Thymus (tissue), 11 donors: ENCODE data around the gene CPNE6. TPM values are rescaled to one million over a fixed set of nuclear protein-coding genes. Genes with fewer than 3 reads are reported as not detected.
A peak's percentile ranks its signal among the peaks of the same experiment; 100 is the strongest.

Source experiments
- DNase-seq, 9 donors: peaks; one replicate each; pipeline ENCODE4 v3.0.0-alpha.2; 2013; ENCODE audit warnings: low spot score in 9 of 9, low read depth in 6 of 9, missing footprints in 1 of 9
- H3K27ac ChIP-seq, 2 donors: one replicate each; pipeline ENCODE4 v1.5.1; 2013; ENCODE audit warnings: control low read depth in 1 of 2, low read depth in 1 of 2, low read length in 1 of 2, mild to moderate bottlenecking in 1 of 2, moderate library complexity in 1 of 2
- H3K27me3 ChIP-seq, 2 donors: one replicate each; pipeline ENCODE4 v1.5.1; 2013; ENCODE audit warnings: low read length in 1 of 2; ENCODE audit not compliant: control insufficient read depth in 2 of 2, insufficient read depth in 1 of 2
- H3K36me3 ChIP-seq, 2 donors: one replicate each; pipeline ENCODE4 v1.5.1; 2013; ENCODE audit warnings: low read length in 1 of 2, mild to moderate bottlenecking in 1 of 2, moderate library complexity in 1 of 2; ENCODE audit not compliant: control insufficient read depth in 2 of 2, insufficient read depth in 2 of 2
- H3K4me1 ChIP-seq, 2 donors: one replicate each; pipeline ENCODE4 v1.5.1; 2013; ENCODE audit warnings: low read length in 2 of 2; ENCODE audit not compliant: control insufficient read depth in 2 of 2, insufficient read depth in 2 of 2
- H3K4me3 ChIP-seq, 2 donors: one replicate each; pipeline ENCODE4 v1.5.1; 2013; ENCODE audit warnings: low read length in 2 of 2, control low read depth in 1 of 2, mild to moderate bottlenecking in 1 of 2
- H3K9me3 ChIP-seq, 2 donors: one replicate each; pipeline ENCODE4 v1.5.1; 2013; ENCODE audit warnings: low read length in 1 of 2, mild to moderate bottlenecking in 1 of 2; ENCODE audit not compliant: control insufficient read depth in 2 of 2, insufficient read depth in 1 of 2
- WGBS: extraction: QIAGEN DNeasy Blood & Tissue Kit; methylation state at CpG from one replicate; pipeline ENCODE4 v1.1.7; 2013; 5-methylcytosine and 5-hydroxymethylcytosine counted together
- polyA plus RNA-seq: library from polyadenylated mRNA; stranded (reverse); fragments of 200-250 nt; gene quantifications from one replicate; pipeline ENCODE4 v1.2.3, GENCODE V29; 2013
- total RNA-seq: library from RNA; stranded (reverse); fragments of 120-200 nt; gene quantifications from one replicate; pipeline ENCODE4 v1.2.4, GENCODE V29; 2013
- donor health status: healthy.

The CPNE6 gene
- total and polyA plus RNA-seq, 2 donors, result 0.05 to 0.34 TPM

DNA sequence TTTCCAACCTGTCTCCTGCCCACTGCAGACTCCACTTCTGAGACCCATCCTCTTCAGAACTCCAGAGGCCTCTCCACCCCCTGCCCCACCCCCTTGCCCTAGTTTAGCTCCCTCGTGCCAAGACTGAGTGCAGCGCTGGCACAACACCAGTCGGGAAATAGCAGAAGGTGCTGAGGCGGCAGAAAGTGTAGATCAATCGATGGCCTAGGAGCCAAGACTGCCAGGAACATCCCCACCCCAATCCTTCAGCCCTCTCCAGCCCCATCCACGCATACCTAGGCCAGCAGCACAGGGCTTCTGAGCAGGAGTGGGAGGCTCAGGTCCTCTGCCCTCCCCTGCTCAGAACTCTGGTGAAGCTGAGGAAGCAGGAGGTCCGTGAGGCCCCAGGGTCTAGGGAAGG is 1.1 kb downstream of the CPNE6 start:
- peaks cover 0 to 8% of the 10 kb centered on the region in 2 donors for H3K27me3 ChIP-seq
- no peaks in the 10 kb centered on the region for H3K36me3 ChIP-seq
- H3K4me3 ChIP-seq, result no peak overlapping the region
- H3K27ac ChIP-seq, result no peak overlapping the region
- no peaks in the 10 kb centered on the region for H3K9me3 ChIP-seq
- peaks cover 0 to 5% of the 10 kb centered on the region in 2 donors for H3K4me1 ChIP-seq
- no peak for DNase-seq
- 91% methylated on average over 7 of the region's 7 CpGs for WGBS

DNA sequence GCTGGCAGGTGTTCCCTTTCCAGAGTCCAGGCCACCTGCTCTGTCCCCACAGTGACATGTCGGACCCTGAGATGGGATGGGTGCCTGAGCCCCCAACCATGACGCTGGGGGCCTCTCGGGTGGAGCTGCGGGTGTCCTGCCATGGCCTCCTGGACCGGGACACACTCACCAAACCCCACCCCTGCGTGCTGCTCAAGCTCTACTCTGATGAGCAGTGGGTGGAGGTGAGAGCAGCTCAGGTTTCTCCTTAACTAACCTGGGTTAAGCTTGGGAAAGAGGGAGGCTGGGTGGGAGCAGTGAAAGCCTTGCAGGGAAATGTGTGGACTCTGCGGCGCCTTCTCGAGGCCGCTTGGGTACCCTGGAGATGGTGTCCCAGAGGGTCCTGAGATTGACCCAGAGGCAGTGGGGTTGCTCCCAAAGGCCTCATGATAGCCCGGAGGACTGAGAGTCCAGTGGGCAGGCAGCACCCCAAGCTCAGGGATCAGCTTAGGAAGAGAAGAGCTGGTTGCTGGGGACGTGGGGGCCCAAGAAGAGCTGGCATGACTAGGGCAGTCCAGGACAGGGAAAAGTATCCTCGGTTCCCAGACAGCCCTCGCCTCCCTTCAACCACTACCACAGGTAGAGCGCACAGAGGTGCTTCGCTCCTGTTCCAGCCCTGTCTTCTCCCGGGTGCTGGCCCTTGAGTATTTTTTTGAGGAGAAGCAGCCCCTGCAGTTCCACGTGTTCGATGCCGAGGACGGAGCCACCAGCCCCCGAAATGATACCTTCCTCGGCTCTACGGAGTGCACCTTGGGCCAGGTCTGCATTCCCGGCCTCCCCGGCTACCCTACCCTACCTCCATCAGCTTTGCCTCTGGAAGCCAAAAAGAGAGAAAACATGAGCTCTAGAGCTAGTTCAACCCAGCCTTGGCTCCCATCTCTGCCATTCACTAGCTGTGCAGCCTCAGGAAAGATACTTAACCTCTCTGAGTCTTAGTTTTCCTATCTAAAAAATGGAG is 1.8 kb downstream of the CPNE6 start:
- Histone ChIP-seq H3K36me3 (no peaks in the 10 kb centered on the region), H3K4me3 (no peak overlapping the region), H3K27ac (no peak overlapping the region), H3K27me3 (peaks cover 0 to 8% of the 10 kb centered on the region in 2 donors), H3K4me1 (peaks cover 0 to 11% of the 10 kb centered on the region in 2 donors), H3K9me3 (no peaks in the 10 kb centered on the region)
- 95% methylated on average over 26 of the region's 26 CpGs for WGBS
- DNase-seq, result no peak

DNA sequence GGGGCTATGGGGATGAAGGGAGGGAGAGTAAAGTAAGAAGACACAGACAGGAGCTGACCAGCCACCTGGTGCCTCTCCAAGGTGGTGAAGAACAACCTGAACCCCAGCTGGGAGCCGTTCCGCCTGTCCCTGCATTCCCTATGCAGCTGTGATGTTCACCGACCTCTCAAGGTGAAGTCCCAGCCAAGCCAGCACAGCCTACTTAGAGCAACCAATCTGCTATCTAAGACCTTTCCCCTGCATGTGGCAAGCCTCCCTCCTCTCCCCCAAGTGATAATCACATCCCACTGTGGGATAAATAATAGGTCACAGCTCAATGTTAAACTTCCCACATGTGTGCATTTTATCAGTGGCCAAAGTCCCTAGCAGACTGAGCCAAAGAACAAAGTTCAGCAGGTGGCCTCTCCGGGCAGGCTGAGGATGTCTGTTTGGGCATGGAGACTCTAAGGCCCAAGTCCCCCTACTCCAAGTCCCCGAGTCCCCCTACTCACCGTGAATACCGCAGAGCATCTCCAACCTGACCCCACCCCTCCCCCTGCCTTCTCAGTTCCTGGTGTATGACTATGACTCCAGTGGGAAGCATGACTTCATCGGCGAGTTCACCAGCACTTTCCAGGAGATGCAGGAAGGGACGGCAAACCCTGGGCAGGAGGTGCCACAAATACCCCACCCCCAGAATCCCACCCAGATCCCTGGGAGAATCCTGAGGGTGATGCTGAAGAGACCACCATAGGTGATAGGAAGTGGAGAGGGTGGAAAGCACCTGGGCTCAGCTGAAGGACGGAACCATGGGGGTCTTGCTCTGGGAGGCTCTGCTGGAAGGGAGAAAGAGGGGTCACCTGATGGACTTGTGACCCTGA is 3.5 kb downstream of the CPNE6 start:
- H3K4me3 ChIP-seq, result no peak overlapping the region
- WGBS, result 93% methylated on average over 11 of the region's 11 CpGs
- DNase-seq, result no peak
- H3K27me3 ChIP-seq, result peaks cover 0 to 4% of the 10 kb centered on the region in 2 donors
- H3K27ac ChIP-seq, result no peak overlapping the region
- no peaks in the 10 kb centered on the region for H3K9me3 ChIP-seq
- no peaks in the 10 kb centered on the region for H3K36me3 ChIP-seq
- peaks cover 0 to 20% of the 10 kb centered on the region in 2 donors for H3K4me1 ChIP-seq

DNA sequence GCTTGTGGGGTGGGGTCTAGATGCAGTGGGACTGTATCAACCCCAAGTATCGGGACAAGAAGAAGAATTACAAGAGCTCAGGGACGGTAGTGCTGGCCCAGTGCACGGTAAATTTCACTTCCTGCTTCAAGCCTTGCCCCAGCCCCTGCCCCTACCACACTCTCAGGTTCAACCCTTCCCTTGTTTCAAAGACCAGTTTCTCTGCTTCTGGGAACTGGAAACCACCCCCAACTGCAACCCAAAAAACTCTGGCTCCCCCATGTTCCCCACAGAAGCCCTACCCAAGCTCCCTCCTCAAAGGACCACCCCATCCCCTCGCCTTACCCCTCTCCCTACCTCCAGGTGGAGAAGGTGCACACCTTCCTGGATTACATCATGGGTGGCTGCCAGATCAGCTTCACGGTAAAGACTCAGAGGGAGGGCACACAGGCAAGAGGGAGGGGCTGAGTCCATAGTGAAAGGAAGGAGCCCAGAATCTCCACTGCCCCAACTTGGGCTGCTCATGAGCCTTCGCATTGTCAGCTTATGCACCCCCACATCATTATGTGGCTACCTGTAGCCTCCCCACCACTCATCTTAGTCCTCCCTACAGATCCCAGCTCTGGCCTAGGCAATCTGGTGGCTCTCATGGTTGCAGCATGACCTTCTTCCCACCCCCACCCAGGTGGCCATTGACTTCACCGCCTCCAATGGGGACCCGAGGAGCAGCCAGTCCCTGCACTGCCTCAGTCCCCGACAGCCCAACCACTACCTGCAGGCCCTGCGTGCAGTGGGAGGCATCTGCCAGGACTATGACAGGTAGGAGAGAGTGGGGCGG is 4.3 kb downstream of the CPNE6 start:
- peaks cover 3 to 28% of the 10 kb centered on the region in 2 donors for H3K4me1 ChIP-seq
- H3K4me3 ChIP-seq, result no peak overlapping the region
- WGBS, result 86% methylated on average over 11 of the region's 11 CpGs
- H3K9me3 ChIP-seq, result no peaks in the 10 kb centered on the region
- no peak for DNase-seq
- H3K36me3 ChIP-seq, result no peaks in the 10 kb centered on the region
- H3K27ac ChIP-seq, result no peak overlapping the region
- H3K27me3 ChIP-seq, result peaks cover 0 to 7% of the 10 kb centered on the region in 2 donors

DNA sequence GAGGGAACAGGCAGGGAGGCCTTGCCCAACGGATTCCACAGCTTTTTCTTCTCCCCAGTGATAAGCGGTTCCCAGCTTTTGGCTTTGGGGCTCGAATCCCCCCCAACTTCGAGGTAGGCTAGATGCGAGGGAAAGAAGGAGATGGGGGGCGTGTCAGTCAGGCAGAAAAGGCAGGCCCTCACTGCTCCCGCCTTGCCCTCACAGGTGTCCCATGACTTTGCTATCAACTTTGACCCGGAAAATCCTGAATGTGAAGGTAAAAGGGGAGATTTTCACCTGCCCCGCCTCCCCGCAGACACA is 4.9 kb downstream of the CPNE6 start:
- no peak for DNase-seq
- WGBS, result 95% methylated on average over 10 of the region's 10 CpGs

DNA sequence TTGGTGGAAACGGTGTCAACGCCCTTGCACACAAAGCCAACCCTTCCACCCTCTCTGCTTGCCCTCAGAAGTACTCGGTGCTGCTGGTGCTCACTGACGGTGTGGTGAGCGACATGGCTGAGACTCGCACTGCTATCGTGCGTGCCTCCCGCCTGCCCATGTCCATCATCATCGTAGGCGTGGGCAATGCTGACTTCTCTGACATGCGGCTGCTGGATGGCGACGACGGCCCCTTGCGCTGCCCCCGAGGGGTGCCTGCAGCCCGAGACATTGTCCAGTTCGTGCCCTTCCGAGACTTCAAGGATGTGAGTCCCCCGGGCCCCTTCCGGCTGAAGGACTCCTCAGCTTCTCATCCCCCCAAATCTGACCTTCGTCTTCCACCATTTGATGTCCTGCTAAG is 5.7 kb downstream of the CPNE6 start:
- Histone ChIP-seq H3K9me3 (peaks cover 0 to 3% of the 10 kb centered on the region in 2 donors), H3K4me1 (peaks cover 5 to 37% of the 10 kb centered on the region in 2 donors), H3K36me3 (no peaks in the 10 kb centered on the region), H3K27ac (no peak overlapping the region), H3K4me3 (no peak overlapping the region), H3K27me3 (peaks cover 0 to 17% of the 10 kb centered on the region in 2 donors)
- 97% methylated on average over 23 of the region's 23 CpGs for WGBS
- no peak for DNase-seq

More for the DNA sequence above, 4.9 kb downstream of the CPNE6 start:
- no peak overlapping the region for H3K4me3 ChIP-seq
- peaks cover 0 to 11% of the 10 kb centered on the region in 2 donors for H3K27me3 ChIP-seq
- no peak overlapping the region for H3K27ac ChIP-seq
- H3K4me1 ChIP-seq, result peaks cover 5 to 31% of the 10 kb centered on the region in 2 donors
- peaks cover 0 to 3% of the 10 kb centered on the region in 2 donors for H3K9me3 ChIP-seq
- H3K36me3 ChIP-seq, result no peaks in the 10 kb centered on the region

DNA sequence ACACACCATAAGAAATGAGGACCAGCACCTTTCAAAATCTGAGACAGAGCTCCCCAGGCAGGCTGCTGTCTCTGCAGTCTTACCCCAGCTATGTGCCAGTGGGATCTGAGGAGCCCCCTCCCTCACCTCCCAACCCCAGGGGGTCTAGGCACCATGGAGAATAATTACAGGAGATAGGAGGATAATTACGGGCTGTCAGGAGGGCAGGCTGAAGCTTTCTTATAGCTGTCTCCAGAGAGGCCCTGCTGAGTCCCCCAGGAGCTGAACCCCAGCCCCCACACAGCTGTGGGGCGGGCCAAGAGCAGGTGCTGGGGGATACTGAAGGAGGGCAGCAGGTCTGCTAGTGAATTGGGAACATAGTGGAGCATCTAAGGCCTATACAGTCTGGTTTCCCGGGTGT is 6.8 kb downstream of the CPNE6 start:
- WGBS, result 87% methylated on average over 3 of the region's 3 CpGs
- H3K36me3 ChIP-seq, result no peaks in the 10 kb centered on the region
- peaks cover 0 to 3% of the 10 kb centered on the region in 2 donors for H3K9me3 ChIP-seq

DNA sequence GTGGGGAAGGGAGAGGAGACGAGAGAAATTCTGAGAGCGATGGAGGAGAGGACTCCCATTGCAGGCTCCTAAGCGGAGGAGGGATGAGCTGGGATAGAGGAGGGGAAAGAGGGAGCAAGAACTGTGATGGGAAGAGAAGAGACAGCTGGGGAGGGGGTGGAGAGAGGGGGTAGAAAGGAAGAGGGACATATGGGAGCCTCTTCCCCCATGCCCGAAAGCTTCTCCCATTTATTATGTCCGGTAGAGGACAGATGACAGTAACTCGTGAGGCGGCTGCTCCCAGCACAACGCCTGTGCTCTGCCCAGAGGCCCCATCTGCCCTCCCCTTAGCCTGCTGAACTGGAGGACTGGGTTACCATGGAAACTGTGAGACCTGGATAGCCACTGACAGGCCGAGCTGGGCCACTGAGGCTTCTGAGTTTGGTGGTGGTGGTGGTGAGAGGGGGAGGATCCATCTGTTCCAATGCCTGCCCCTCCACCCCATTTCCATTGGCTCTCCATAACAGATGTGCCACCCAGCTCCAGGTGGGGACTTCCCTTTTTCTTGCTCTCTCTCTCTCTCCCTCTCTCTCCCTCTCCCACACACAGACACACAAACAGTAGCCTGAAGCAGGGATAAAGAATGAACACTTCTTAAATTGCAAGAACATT is 8.3 kb downstream of the CPNE6 start:
- Histone ChIP-seq H3K9me3 (peaks cover 0 to 3% of the 10 kb centered on the region in 2 donors), H3K27me3 (peaks cover 0 to 30% of the 10 kb centered on the region in 2 donors), H3K27ac (no peak overlapping the region), H3K36me3 (no peaks in the 10 kb centered on the region), H3K4me3 (no peak overlapping the region), H3K4me1 (peaks cover 5 to 37% of the 10 kb centered on the region in 2 donors)
- DNase-seq, result no peak
- WGBS, result 88% methylated on average over 9 of the region's 9 CpGs

More for the DNA sequence above, 6.8 kb downstream of the CPNE6 start:
- Histone ChIP-seq H3K4me3 (no peak overlapping the region), H3K27me3 (peaks cover 0 to 25% of the 10 kb centered on the region in 2 donors), H3K27ac (no peak overlapping the region), H3K4me1 (peaks cover 5 to 37% of the 10 kb centered on the region in 2 donors)
- peak in 2 of 9 donors; percentile 13 to 35 for DNase-seq
